Measurements from ENCODE around the gene NTRK2.

DNA sequence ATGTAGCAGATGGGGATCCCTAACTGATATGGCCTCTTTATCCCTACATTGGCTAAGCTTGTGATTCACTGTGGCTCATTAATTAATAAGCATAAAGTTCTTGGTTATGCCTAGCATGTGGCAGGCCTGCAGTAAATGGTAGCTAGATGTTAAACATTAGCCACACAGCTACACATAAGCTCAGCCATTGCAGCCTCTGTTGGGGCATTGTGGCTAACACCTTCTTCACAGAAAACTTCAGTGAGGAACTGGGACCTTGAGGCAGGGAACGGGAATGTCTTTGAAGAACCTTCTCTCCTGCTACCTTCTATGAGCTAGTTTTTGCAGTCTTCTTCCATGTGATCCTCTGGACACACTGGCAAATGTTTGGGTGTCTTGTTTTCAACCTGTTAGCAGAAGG lies 338.2 kb downstream of the NTRK2 start:
- TF ChIP-seq, protein P1, sequence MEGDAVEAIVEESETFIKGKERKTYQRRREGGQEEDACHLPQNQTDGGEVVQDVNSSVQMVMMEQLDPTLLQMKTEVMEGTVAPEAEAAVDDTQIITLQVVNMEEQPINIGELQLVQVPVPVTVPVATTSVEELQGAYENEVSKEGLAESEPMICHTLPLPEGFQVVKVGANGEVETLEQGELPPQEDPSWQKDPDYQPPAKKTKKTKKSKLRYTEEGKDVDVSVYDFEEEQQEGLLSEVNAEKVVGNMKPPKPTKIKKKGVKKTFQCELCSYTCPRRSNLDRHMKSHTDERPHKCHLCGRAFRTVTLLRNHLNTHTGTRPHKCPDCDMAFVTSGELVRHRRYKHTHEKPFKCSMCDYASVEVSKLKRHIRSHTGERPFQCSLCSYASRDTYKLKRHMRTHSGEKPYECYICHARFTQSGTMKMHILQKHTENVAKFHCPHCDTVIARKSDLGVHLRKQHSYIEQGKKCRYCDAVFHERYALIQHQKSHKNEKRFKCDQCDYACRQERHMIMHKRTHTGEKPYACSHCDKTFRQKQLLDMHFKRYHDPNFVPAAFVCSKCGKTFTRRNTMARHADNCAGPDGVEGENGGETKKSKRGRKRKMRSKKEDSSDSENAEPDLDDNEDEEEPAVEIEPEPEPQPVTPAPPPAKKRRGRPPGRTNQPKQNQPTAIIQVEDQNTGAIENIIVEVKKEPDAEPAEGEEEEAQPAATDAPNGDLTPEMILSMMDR (IDR thresholded peaks at IDR 0.05; ENCODE audit: low read depth, low read length, poor library complexity, severe bottlenecking), result no peak
- no peak for TF ChIP-seq EZH2phosphoT487 (IDR thresholded peaks at IDR 0.05; ENCODE audit: borderline replicate concordance, low read length)
